C4-2B (cell line): ENCODE results near the gene PTPRN2.

ENCODE experiments used
- CTCF ChIP-seq: fragments of 450-650 bp; conservative IDR thresholded peaks from 2 replicates; pipeline ENCODE4 v1.5.1; 2017; ENCODE audit warnings: mild to moderate bottlenecking
- ZFX ChIP-seq: fragments of 450-650 bp; IDR thresholded peaks from 2 replicates; pipeline ENCODE4 v1.6.1; 2017

- TF ChIP-seq CTCF, result no peak
- TF ChIP-seq ZFX, result no peak
Observed at GRCh38 chr7:158070222-158070920, 517.3 kb downstream of the PTPRN2 start.
